GM10266 (cell line): ENCODE measurements around the gene SPTSSB.

Experiments
- DNase-seq: peaks from one replicate; pipeline ENCODE4 v3.0.0; 2012; ENCODE audit errors: extremely low spot score
- CTCF ChIP-seq: IDR thresholded peaks from 2 replicates; pipeline ENCODE4 v1.5.1; 2012; ENCODE audit warnings: mild to moderate bottlenecking, low read depth; ENCODE audit not compliant: control insufficient read depth, insufficient read depth; ENCODE audit errors: missing control alignments

Gene SPTSSB

GRCh38 chr3:161405087-161405486, 33.8 kb upstream of the SPTSSB start:
- DNase-seq: no peak
- TF ChIP-seq CTCF: no peak

- DNase-seq: no peak
- no peak for TF ChIP-seq CTCF
Observed at GRCh38 chr3:161403251-161403650, 31.9 kb upstream of the SPTSSB start.

GRCh38 chr3:161401389-161401788, 30.1 kb upstream of the SPTSSB start:
- DNase-seq: no peak

GRCh38 chr3:161400650-161401049, 29.3 kb upstream of the SPTSSB start:
- DNase-seq: no peak
- no peak for TF ChIP-seq CTCF

More at GRCh38 chr3:161401389-161401788, 30.1 kb upstream of the SPTSSB start:
- TF ChIP-seq CTCF: no peak

- DNase-seq: no peak
- no peak for TF ChIP-seq CTCF
Observed at GRCh38 chr3:161395115-161396012, 24.0 kb upstream of the SPTSSB start.

- no peak for DNase-seq
- TF ChIP-seq CTCF: no peak
Observed at GRCh38 chr3:161393803-161394202, 22.5 kb upstream of the SPTSSB start.

- no peak for TF ChIP-seq CTCF
- no peak for DNase-seq
Observed at GRCh38 chr3:161393310-161393709, 22.0 kb upstream of the SPTSSB start.
